ENCODE data around the gene ELAVL2. TPM values are rescaled to one million over a fixed set of nuclear protein-coding genes. Genes with fewer than 3 reads are reported as not detected.
A peak's percentile ranks its signal among the peaks of the same experiment; 100 is the strongest.

The ELAVL2 gene
- total RNA-seq, 1 experiment from 2014 or later = 16.8 TPM

DNA sequence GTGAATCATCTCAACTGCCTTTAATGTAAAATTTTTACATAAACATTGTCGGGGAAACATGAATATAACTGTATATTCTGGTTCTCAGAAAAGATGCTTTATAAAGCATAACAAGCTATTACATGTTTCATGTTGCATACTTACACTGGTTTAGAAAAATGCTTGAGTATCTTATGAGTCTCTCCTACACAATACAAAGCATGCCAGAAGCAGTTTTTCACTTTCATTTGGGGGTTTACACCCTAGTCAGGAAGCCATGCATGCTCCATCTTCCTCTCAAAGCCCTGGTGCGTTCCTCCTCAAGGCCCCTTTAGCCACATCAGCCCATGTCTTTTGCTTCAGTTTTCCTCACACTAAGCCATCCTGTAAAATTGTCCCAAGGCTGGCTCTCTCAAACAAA is 22.8 kb downstream of the ELAVL2 start:
- peaks cover 20% of the 10 kb centered on the region for H3K4me1 ChIP-seq (ENCODE audit: insufficient read depth, low read length)
- H3K23ac ChIP-seq (ENCODE audit: insufficient read length, low read depth, low read length) = no peak overlapping the region
- peaks cover 2% of the 10 kb centered on the region for H4K20me1 ChIP-seq (ENCODE audit: control insufficient read depth, insufficient read depth, insufficient read length)
- Mint-ChIP-seq H3K9me3 (no peaks in the 10 kb centered on the region), H3K4me3 (no peak overlapping the region), H3K27me3 (ENCODE audit: low read depth) (no peaks in the 10 kb centered on the region), H3K4me1 (peaks cover 75 to 78% of the 10 kb centered on the region in 2 experiments), H3K27ac (peak overlapping the region in 1 of 3 experiments; percentile 45; a peak in 1 of 7 replicates), H3K36me3 (ENCODE audit: insufficient read depth in 1 of 3, low read depth in 3 of 3) (peaks cover 0 to 2% (median 0%) of the 10 kb centered on the region in 3 experiments; a peak in 1 of 7 replicates)
- no peaks in the 10 kb centered on the region for H3K9me3 ChIP-seq (ENCODE audit: control insufficient read depth, low read depth, low read length)
- no peak overlapping the region for H3K14ac ChIP-seq (ENCODE audit: insufficient read depth, low read length)
- no peak overlapping the region for H3K4ac ChIP-seq (ENCODE audit: low read depth, low read length)
- no peak overlapping the region for H4K91ac ChIP-seq (ENCODE audit: insufficient read length, low read depth, low read length)
- no peak overlapping the region for H3K56ac ChIP-seq (ENCODE audit: insufficient read length, low read depth, low read length)
- no peak overlapping the region for H2AK5ac ChIP-seq (ENCODE audit: insufficient read length, low read length)
- H2BK15ac ChIP-seq (ENCODE audit: low read depth, low read length) = no peak overlapping the region
- H3K18ac ChIP-seq (ENCODE audit: insufficient read length, low read depth, low read length) = no peak overlapping the region
- no peak overlapping the region for H4K5ac ChIP-seq (ENCODE audit: insufficient read length, low read depth, low read length)
- H2AFZ ChIP-seq (ENCODE audit: low read length) = no peak overlapping the region
- no peak overlapping the region for H4K8ac ChIP-seq (replicated peaks; ENCODE audit: insufficient read length, low read depth, low read length)
- no peak for DNase-seq
- no peak overlapping the region for H3K9ac ChIP-seq (ENCODE audit: extremely low read depth, insufficient read length, low read length)
- no peak overlapping the region for H2BK5ac ChIP-seq (ENCODE audit: insufficient read length, low read length)
- H3K23me2 ChIP-seq (ENCODE audit: insufficient read length, low read depth, low read length, poor library complexity, severe bottlenecking) = no peaks in the 10 kb centered on the region
- H3K4me2 ChIP-seq (ENCODE audit: insufficient read depth, insufficient read length, low read length) = no peak overlapping the region
- H2BK20ac ChIP-seq (ENCODE audit: low read depth, low read length, poor library complexity, severe bottlenecking) = no peak overlapping the region
- no peak overlapping the region for H3T11ph ChIP-seq (ENCODE audit: low read length)
- H3K79me2 ChIP-seq (ENCODE audit: insufficient read depth, low read length) = peaks cover 53% of the 10 kb centered on the region; the same call in 1 of the 2 replicates
- TF ChIP-seq, protein P1, sequence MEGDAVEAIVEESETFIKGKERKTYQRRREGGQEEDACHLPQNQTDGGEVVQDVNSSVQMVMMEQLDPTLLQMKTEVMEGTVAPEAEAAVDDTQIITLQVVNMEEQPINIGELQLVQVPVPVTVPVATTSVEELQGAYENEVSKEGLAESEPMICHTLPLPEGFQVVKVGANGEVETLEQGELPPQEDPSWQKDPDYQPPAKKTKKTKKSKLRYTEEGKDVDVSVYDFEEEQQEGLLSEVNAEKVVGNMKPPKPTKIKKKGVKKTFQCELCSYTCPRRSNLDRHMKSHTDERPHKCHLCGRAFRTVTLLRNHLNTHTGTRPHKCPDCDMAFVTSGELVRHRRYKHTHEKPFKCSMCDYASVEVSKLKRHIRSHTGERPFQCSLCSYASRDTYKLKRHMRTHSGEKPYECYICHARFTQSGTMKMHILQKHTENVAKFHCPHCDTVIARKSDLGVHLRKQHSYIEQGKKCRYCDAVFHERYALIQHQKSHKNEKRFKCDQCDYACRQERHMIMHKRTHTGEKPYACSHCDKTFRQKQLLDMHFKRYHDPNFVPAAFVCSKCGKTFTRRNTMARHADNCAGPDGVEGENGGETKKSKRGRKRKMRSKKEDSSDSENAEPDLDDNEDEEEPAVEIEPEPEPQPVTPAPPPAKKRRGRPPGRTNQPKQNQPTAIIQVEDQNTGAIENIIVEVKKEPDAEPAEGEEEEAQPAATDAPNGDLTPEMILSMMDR (conservative IDR thresholded peaks at IDR 0.05) = no peak
- H2BK120ac ChIP-seq (ENCODE audit: low read depth, low read length, poor library complexity, severe bottlenecking) = no peak overlapping the region
- no peak overlapping the region for H3K27ac ChIP-seq (ENCODE audit: insufficient read length, low read depth, low read length)
- no peak overlapping the region for H2BK12ac ChIP-seq (ENCODE audit: insufficient read length, low read depth, low read length)
- WGBS (ENCODE audit: extremely low coverage, insufficient read length, low lambda C conversion rate) = no CpG with 5 or more reads among the region's 2 CpGs
- peaks cover 17% of the 10 kb centered on the region for H3K79me1 ChIP-seq (ENCODE audit: insufficient read depth, low read depth, low read length, poor library complexity, severe bottlenecking)
- H3K27me3 ChIP-seq (ENCODE audit: insufficient read depth, low read length) = no peaks in the 10 kb centered on the region
